ENCODE measurements around the gene KCNJ14. TPM values are rescaled to one million over a fixed set of nuclear protein-coding genes. Genes with fewer than 3 reads are reported as not detected.
A peak's percentile ranks its signal among the peaks of the same experiment; 100 is the strongest.

Gene KCNJ14
- total and polyA plus RNA-seq, 2 experiments from 2014 or later: 0.81 to 0.94 TPM

DNA sequence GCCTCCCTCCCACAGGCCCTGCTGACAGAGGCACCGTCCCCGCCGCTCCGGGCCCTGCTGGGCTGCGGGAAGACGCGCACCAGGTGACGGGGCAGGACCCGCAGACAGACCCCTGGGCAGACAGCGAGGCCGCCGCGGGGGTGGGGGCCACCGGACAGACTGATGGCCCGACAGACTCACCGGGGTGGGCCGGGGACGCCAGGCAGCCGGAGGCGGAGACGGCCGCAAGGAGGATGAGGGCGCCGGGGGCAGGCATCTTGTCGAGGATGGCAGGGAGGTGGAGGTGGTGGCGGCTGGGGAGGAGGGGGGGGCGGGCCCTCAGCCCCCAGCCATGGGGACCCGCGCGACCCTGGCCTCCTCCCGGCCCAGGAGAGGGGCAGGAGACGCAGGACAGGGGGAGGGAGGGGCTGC is 56.0 kb downstream of the KCNJ14 start:
- no peak overlapping the region for H2AFZ ChIP-seq
- no peak overlapping the region for H3K27ac ChIP-seq (ENCODE audit: low read depth)
- DNase-seq (ENCODE audit: low spot score) (no peak), ATAC-seq (peak; percentile 4)
- peak overlapping the region; percentile 99 for H3K4me2 ChIP-seq
- H3K36me3 ChIP-seq (ENCODE audit: insufficient read depth): no peaks in the 10 kb centered on the region
- Mint-ChIP-seq H3K4me3 (peak overlapping the region; percentile 83), H3K27me3 (ENCODE audit: insufficient read depth, low read depth, poor library complexity) (peaks cover 21% of the 10 kb centered on the region), H3K4me1 (peaks cover 19% of the 10 kb centered on the region), H3K27ac (no peak overlapping the region), H3K36me3 (ENCODE audit: low read depth) (peaks cover 5% of the 10 kb centered on the region; the same call in 2 of the 3 replicates), H3K9me3 (no peaks in the 10 kb centered on the region)
- no peaks in the 10 kb centered on the region for H4K20me1 ChIP-seq (replicated peaks; ENCODE audit: insufficient read depth)
- peaks cover 9% of the 10 kb centered on the region; the same call in 1 of the 2 replicates for H3F3A ChIP-seq (replicated peaks; ENCODE audit: low read depth)
- H3K9me2 ChIP-seq (ENCODE audit: insufficient read depth): no peaks in the 10 kb centered on the region
- no peaks in the 10 kb centered on the region for H3K79me2 ChIP-seq (replicated peaks; ENCODE audit: insufficient read depth)
- no peaks in the 10 kb centered on the region for H3K4me1 ChIP-seq (ENCODE audit: insufficient read depth)
- TF ChIP-seq, protein P1, sequence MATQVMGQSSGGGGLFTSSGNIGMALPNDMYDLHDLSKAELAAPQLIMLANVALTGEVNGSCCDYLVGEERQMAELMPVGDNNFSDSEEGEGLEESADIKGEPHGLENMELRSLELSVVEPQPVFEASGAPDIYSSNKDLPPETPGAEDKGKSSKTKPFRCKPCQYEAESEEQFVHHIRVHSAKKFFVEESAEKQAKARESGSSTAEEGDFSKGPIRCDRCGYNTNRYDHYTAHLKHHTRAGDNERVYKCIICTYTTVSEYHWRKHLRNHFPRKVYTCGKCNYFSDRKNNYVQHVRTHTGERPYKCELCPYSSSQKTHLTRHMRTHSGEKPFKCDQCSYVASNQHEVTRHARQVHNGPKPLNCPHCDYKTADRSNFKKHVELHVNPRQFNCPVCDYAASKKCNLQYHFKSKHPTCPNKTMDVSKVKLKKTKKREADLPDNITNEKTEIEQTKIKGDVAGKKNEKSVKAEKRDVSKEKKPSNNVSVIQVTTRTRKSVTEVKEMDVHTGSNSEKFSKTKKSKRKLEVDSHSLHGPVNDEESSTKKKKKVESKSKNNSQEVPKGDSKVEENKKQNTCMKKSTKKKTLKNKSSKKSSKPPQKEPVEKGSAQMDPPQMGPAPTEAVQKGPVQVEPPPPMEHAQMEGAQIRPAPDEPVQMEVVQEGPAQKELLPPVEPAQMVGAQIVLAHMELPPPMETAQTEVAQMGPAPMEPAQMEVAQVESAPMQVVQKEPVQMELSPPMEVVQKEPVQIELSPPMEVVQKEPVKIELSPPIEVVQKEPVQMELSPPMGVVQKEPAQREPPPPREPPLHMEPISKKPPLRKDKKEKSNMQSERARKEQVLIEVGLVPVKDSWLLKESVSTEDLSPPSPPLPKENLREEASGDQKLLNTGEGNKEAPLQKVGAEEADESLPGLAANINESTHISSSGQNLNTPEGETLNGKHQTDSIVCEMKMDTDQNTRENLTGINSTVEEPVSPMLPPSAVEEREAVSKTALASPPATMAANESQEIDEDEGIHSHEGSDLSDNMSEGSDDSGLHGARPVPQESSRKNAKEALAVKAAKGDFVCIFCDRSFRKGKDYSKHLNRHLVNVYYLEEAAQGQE (IDR thresholded peaks at IDR 0.05; ENCODE audit: unreplicated experiment): no peak
- no peak for TF ChIP-seq CREB1 (CRISPR knock-in tag; IDR thresholded peaks at IDR 0.05; ENCODE audit: low read depth)
- TF ChIP-seq ZNF114 (CRISPR knock-in tag; IDR thresholded peaks at IDR 0.05): no peak
- TF ChIP-seq, protein P2, sequence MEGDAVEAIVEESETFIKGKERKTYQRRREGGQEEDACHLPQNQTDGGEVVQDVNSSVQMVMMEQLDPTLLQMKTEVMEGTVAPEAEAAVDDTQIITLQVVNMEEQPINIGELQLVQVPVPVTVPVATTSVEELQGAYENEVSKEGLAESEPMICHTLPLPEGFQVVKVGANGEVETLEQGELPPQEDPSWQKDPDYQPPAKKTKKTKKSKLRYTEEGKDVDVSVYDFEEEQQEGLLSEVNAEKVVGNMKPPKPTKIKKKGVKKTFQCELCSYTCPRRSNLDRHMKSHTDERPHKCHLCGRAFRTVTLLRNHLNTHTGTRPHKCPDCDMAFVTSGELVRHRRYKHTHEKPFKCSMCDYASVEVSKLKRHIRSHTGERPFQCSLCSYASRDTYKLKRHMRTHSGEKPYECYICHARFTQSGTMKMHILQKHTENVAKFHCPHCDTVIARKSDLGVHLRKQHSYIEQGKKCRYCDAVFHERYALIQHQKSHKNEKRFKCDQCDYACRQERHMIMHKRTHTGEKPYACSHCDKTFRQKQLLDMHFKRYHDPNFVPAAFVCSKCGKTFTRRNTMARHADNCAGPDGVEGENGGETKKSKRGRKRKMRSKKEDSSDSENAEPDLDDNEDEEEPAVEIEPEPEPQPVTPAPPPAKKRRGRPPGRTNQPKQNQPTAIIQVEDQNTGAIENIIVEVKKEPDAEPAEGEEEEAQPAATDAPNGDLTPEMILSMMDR (conservative IDR thresholded peaks at IDR 0.05; ENCODE audit: low read depth in 2 of 2): no peak
- TF ChIP-seq, protein P3, sequence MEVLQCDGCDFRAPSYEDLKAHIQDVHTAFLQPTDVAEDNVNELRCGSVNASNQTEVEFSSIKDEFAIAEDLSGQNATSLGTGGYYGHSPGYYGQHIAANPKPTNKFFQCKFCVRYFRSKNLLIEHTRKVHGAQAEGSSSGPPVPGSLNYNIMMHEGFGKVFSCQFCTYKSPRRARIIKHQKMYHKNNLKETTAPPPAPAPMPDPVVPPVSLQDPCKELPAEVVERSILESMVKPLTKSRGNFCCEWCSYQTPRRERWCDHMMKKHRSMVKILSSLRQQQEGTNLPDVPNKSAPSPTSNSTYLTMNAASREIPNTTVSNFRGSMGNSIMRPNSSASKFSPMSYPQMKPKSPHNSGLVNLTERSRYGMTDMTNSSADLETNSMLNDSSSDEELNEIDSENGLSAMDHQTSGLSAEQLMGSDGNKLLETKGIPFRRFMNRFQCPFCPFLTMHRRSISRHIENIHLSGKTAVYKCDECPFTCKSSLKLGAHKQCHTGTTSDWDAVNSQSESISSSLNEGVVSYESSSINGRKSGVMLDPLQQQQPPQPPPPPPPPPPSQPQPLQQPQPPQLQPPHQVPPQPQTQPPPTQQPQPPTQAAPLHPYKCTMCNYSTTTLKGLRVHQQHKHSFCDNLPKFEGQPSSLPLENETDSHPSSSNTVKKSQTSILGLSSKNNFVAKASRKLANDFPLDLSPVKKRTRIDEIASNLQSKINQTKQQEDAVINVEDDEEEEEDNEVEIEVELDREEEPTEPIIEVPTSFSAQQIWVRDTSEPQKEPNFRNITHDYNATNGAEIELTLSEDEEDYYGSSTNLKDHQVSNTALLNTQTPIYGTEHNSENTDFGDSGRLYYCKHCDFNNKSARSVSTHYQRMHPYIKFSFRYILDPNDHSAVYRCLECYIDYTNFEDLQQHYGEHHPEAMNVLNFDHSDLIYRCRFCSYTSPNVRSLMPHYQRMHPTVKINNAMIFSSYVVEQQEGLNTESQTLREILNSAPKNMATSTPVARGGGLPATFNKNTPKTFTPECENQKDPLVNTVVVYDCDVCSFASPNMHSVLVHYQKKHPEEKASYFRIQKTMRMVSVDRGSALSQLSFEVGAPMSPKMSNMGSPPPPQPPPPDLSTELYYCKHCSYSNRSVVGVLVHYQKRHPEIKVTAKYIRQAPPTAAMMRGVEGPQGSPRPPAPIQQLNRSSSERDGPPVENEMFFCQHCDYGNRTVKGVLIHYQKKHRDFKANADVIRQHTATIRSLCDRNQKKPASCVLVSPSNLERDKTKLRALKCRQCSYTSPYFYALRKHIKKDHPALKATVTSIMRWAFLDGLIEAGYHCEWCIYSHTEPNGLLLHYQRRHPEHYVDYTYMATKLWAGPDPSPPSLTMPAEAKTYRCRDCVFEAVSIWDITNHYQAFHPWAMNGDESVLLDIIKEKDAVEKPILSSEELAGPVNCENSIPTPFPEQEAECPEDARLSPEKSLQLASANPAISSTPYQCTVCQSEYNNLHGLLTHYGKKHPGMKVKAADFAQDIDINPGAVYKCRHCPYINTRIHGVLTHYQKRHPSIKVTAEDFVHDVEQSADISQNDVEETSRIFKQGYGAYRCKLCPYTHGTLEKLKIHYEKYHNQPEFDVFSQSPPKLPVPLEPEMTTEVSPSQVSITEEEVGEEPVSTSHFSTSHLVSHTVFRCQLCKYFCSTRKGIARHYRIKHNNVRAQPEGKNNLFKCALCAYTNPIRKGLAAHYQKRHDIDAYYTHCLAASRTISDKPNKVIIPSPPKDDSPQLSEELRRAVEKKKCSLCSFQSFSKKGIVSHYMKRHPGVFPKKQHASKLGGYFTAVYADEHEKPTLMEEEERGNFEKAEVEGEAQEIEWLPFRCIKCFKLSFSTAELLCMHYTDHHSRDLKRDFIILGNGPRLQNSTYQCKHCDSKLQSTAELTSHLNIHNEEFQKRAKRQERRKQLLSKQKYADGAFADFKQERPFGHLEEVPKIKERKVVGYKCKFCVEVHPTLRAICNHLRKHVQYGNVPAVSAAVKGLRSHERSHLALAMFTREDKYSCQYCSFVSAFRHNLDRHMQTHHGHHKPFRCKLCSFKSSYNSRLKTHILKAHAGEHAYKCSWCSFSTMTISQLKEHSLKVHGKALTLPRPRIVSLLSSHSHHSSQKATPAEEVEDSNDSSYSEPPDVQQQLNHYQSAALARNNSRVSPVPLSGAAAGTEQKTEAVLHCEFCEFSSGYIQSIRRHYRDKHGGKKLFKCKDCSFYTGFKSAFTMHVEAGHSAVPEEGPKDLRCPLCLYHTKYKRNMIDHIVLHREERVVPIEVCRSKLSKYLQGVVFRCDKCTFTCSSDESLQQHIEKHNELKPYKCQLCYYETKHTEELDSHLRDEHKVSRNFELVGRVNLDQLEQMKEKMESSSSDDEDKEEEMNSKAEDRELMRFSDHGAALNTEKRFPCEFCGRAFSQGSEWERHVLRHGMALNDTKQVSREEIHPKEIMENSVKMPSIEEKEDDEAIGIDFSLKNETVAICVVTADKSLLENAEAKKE (CRISPR knock-in tag; IDR thresholded peaks at IDR 0.05): no peak
- TF ChIP-seq POLR2AphosphoS5 (IDR thresholded peaks at IDR 0.05; ENCODE audit: low read depth): no peak
- no peak for TF ChIP-seq STAT1 (IDR thresholded peaks at IDR 0.05; ENCODE audit: unreplicated experiment)
- TF ChIP-seq EZH2phosphoT487 (IDR thresholded peaks at IDR 0.05; ENCODE audit: unreplicated experiment): no peak
- peak overlapping the region; percentile 86 for H3K4me3 ChIP-seq
- H3K27me3 ChIP-seq (ENCODE audit: insufficient read depth): peaks cover 11% of the 10 kb centered on the region

Data from GM23338 (cell line).